GM18526 (cell line): ENCODE measurements around the gene NOP14.

Experiments used
- POLR2A ChIP-seq: IDR thresholded peaks from 3 replicates; pipeline ENCODE4 v1.6.1; 2011; ENCODE audit not compliant: insufficient read length; ENCODE audit errors: extremely low read depth

The NOP14 gene

DNA sequence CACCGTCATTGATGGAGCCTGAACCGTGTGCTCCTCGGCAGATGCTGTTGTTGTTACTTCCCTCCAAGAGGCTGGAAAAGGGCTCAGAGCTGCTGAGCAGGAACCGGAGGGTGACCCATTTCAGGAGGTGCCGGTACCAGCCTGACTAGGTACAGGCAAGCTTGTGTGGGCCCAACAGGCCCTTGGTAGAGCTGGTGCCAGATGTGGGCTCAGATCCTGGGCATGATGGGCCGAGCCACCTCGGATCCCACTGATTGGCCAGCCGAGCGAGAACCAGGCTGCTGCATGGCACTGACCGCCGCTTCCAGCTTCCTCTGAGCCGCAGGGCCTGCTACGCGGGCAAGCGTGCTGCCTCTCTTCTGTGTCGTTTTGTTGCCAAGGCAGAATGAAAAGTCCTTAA lies 33.7 kb downstream of the NOP14 start:
- TF ChIP-seq POLR2A, result no peak

DNA sequence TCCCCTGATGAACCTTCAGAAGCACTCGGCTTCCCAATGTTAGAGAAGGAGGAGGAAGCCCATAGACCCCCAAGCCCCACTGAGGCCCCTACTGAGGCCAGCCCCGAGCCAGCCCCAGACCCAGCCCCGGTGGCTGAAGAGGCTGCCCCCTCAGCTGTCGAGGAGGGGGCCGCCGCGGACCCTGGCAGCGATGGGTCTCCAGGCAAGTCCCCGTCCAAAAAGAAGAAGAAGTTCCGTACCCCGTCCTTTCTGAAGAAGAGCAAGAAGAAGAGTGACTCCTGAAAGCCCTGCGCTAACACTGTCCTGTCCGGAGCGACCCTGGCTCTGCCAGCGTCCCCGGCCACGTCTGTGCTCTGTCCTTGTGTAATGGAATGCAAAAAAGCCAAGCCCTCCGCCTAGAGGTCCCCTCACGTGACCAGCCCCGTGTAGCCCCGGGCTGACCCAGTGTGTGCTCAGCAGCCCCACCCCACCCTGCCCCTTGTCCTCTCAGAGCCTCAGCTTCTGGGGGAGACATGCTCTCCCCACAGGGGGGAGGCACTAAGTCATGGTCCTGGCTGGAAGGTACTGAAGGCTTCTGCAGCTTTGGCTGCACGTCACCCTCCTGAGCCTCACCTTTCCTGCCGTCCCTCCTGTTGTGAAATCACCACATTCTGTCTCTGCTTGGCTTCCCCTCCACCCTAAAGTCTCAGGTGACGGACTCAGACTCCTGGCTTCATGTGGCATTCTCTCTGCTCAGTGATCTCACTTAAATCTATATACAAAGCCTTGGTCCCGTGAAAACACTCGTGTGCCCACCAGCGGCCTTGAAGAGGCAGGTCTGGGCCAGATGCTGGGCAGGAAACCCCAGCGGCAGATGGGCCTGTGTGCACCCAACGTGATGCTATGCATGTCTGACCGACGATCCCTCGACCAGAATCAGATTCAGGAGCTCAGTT lies 34.7 kb downstream of the NOP14 start:
- no peak for TF ChIP-seq POLR2A

DNA sequence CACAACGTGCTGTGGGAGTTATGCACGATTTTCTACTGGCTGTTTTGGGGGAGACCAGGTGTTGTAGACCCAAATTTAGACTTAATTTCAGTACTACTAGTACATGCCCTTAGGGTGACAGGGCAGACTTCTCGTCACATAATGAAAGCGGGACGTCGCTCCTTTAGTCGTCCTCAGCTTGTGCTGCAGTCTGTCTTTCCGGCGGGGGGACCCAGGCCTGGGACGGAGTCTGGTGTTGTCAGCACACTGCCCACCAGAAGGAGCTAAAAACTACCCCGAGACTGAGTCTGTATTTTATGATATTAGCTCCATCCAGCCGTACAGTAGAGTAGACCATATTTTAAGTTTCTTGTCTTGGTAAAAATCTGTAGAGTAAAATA lies 35.5 kb downstream of the NOP14 start:
- TF ChIP-seq POLR2A, result no peak

DNA sequence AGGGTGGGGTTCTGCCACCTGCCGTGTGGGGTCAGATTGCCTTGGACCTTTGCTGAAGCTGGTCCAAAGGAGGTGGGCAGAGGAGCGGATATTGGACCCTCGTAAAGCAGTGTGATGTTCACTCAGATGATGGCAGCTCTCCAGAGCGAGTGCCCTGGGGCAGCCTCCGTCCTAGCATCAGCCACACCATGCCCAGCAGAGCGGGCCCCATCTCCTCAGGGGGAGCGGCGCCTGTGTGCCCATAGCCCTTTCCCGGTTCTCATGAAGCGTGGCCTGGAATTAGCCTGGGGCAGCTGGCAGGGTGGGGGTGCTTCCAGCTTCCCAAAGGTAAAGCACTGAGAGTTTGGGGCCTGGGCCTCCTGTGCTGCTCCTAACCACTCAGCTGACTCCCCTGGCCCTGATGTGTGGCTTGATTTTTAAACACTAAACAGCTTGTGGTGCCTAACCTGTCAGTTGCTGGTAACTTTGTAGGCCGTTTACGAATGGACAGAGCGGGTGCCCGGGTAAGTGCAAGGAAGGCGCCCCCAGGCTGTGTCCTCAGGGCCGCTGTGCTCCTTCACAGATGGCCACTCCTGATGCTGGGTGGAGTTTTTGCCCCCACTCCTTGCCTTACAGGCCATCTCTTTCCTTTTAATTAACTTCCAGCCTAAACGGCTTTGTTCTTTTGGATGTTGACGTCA lies 36.0 kb downstream of the NOP14 start:
- no peak for TF ChIP-seq POLR2A

DNA sequence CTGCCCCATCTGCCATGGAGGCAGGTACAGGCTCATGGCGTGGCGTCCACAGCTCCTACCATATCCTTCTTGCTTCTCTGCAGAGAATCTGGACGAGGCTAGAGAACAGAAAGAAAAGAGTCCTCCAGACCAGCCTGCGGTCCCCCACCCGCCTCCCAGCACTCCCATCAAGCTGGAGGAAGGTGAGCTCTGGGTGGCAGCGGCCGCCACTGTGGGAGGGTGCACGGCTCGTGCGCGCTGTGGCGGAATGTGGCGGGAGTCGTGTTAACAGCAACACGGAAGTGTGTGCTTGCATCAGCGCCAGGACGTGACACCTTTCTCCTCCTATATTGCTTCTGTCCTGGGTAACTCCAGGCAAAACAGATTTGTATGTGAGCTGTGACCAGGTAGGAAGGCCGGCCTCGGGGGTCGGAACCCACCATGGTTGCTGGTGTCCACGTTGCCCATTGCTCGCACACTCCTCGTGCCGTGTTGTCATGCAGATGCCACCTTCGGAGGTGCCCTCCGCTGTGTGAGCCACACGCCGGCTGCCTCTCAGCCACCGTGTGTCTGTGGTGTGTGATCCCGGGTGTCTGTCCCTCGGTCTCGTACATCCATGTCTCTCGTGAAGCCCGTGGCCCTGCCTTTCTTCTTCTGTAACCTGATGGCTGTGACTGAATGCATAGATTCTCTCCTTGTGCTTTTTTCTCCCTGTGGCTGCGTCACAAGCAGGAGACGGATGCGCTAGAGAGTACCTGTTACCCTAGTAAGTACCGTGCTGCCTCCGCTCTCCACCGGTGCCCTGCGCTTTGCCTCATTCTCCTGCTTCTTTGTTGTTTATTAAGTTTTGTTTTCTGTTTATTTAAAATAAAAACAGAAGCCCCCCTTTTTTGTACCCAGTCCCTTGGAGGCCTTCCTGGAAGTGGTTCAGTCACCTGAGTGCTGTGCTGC lies 37.0 kb downstream of the NOP14 start:
- TF ChIP-seq POLR2A, result no peak

DNA sequence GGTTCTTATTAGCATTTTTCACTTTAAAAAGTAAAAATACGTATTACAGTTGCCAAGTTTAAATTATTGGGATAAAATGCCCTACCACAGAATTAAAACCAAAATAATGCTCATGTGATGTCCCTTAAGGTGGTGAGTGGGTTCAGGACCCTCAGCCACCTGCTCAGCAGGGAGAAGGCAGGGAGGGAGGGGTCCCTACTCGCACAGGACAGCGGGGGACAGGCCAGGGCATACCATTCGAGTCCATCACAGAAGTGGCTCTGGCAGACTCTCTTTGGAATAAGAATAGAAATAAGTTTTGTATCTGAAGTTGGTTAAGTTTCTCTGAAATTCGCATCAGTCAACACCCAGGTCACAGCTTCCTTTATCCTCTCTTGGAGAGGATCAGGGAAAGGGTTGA lies 37.7 kb downstream of the NOP14 start:
- no peak for TF ChIP-seq POLR2A

DNA sequence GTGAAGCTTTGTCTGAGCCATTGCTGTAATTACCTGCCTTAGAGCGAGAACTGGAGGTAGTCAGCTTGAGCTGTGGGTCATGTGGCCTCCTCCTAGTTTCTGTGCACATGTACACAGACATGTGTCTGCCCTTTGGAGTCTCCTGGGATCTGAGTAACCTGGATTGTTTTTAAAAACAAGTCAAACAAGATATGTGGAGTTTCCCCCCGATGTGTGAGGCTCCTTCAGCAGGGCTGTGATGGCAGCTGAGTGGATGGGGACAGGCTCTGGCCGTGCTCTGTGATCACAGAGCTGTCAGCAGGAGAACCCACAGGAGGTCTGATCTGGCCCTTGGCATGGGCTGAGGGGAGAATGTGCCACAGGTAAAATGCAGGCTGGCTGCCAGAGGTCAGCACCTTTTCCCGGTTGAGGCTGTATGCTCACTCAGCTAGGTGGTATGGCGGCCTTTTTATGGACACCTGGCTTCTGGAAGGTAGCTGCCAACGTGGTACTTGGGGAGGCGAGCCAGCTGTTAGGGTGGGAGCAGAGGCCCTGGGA lies 38.4 kb downstream of the NOP14 start:
- no peak for TF ChIP-seq POLR2A

DNA sequence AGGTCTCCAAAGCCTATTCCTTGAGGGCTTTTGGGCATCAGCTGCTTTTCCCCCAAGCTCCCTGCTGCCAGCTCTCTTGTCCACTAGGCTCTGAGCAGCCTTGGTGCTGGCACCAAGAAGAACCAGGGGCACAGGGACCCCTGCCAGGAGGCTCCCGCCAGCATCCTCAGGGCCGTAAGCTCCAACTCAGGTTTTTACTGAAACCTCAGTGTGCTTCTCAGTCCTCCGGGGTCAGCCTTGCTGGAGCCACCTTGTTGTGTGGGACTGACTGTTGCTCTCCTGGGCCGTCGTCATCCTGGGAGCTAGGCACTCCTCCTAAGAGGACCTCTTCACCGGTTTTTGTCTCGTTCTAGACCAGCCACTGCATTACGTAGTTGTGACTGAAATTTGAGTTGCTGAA lies 38.9 kb downstream of the NOP14 start:
- no peak for TF ChIP-seq POLR2A

DNA sequence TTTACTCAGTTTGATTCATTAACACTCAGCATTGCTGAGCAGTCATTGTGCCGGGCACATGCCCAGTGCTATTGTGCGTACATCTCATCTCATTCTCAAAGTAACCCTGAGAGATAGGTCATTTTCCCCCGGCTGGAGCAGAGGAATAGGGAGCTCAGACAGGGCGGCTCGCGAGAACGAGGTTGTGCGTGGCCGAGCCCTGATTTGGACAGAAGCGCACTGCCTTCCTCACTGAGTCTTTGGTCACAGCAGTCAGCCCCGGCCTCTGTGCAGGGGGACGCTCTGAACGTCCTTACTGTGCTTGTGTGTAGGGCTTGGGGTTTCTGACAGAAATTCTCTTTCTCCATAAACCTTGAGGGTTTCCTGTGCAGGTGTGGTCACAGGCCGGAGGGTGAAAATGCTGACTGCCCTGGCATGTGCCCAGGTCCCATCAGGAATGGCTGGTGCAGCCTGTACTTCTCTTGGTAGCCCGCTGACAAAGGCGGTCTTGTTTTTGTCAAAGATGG lies 39.5 kb downstream of the NOP14 start:
- TF ChIP-seq POLR2A, result no peak

DNA sequence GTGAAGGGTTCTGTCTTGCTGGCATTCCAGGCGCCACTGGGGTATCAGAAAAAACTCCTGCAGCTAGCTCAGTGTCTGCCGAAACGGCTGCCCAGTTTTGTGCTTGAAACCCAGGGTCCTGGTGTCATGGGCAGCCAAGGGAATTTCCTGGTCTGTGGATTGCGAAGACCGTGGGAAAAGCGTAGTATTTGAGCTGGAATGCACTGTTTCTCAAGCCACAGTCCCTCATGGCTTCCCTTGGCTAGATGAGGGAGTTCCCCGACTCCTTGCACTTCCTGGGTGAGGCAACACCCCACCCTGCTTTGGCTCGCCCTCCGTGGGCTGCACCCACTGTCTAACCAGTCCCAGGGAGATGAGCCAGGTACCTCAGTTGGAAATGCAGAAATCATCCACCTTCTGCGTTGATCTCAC lies 40.1 kb downstream of the NOP14 start:
- TF ChIP-seq POLR2A, result no peak

DNA sequence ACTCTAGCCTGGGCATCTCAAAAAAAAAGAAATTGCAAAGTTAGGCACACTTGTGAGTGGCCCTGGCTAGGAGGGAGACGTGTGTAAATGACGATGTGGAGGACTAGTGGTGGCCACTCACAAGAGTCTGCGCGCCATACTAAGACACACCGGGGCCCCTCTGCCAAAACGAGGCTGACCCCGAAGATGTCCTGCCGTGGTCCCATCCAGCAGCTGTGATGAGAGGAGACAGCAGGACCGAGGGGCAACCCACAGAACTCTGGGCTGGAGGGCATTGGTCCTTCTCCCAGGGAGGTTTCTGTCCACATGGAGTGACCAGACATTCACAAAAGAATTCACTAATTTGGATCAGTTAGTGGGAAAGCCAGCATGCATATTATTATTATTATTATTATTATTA lies 47.4 kb downstream of the NOP14 start:
- TF ChIP-seq POLR2A, result no peak

DNA sequence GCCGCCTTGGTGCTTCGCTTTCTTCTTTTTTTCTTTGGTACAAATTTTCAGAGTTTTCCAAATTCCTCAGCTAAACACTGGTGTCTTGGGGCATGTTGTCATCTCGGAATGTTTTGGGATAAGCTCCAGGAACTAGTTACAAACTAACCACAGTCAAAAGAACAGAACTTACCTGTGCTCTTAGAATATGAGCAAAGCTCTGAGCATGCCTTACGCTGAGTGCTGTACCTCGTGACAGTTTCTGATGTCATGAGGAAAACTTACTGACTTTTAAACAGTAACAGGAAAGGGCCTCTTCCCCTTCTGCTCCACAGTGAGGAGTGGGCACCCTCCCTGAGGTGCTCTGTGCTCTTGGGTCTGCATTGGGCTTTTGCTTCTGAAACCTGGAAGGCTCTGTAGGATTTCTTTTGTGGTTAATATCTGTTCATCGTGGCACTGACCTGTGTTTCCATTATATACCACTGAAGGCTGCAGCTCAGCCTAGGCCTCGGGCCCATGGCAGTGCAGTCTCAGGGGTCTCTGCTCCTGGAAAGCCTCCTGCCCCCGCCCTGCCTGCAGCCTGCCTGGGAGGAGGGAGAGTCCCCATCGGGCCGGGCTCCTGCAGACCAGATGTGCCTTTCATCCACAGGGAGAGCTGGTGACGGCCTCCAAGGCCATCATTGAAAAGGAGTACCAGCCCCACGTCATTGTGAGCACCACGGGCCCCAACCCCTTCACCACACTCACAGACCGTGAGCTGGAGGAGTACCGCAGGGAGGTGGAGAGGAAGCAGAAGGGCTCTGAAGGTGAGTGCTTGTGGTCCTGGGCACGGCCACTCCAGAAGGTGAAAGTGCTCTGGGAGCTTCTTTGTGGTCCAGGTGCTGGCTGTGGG lies 48.7 kb downstream of the NOP14 start:
- no peak for TF ChIP-seq POLR2A

DNA sequence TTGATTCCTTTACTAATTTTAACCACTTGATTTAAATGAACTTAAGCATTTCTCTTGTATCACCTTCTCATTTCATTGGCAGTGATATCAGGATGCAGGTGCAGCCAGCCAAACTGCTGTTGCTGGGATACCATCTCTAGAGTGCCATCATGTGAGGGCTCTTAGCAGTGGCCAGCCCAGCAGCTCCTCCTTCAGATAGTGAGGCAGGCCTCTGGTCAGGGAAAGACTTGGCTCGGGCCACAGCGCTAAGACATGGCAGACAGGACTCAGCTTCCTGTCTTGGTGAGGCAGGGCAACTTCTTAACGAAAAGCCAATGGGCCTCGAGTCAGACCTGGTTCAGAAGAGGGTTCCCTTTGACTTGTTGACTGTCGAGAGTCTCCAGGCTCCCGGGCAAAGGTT lies 50.0 kb downstream of the NOP14 start:
- no peak for TF ChIP-seq POLR2A

DNA sequence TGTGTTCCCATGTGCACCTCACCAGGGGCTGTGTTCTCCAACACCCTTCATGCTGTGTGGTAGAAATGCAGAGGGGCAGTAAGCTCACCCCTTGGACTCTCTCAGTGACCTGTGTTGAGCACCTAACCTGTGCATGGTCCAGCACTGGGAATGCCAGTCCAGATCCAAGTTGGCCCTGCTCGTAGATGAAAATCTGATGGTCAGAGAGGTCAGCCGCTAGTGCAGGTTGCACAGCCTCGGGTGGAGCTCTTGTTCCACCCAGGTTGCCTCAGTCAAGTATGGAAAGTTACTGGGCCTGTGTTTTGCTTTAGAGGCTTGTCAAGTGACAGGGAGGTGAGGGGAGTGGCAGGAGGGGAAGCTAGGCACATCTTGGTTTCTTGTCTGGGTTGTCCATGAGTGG lies 51.3 kb downstream of the NOP14 start:
- no peak for TF ChIP-seq POLR2A
